Peyer's patch (tissue), 4 donors: ENCODE data around the gene SORCS1.

ENCODE experiments used
- POLR2A ChIP-seq, 2 donors: fragments of 450-650 bp; IDR thresholded peaks; one replicate each; pipeline ENCODE4 v1.5.1; 2017; ENCODE audit warnings: antibody characterized with exemption in 2 of 2, mild to moderate bottlenecking in 2 of 2, moderate library complexity in 2 of 2
- TF ChIP-seq, protein P1 (sequence below), 6 experiments: fragments of 450-650 bp in 4 of 6; fragments of 200-600 bp in 2 of 6; sonication (generic) in 1 of 6; IDR thresholded peaks; one replicate each; pipeline ENCODE4 v1.5.1; 2017 to 2019; ENCODE audit warnings: antibody characterized with exemption in 6 of 6, mild to moderate bottlenecking in 3 of 6, moderate library complexity in 1 of 6

DNA sequence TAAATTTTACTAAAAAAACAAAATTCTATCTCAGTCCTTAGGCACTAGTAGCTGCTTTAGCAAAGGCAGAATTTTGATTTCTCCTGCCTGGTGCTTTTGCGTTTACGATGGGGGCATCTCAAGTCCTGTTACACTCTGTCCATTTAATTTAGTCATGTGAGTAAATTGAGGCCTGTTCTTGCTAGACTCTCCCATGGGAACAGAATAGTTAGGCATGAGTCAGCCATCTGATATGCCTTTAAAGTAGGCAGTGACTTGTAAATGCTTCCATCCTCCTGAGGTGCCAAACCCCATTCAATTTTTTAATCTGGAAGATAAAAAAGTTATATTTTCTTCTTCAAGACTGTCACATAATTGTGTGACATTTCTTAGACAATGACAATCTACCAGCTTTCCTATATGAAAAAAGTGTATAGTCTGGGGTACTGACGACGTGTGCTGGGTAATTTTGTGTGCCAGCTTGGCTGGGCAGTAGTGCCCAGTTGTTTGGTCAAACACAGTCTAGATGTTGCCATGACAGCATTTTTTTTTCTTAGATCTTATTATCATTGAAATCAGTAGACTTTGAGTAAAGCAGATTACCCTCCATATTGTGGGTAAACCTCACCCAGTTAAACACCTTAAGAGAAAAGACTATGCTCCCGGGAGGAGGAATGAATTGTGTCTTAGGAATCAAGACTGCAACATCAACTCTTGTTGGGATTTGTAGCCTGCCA is 603.4 kb downstream of the SORCS1 start:
- TF ChIP-seq, protein P1, sequence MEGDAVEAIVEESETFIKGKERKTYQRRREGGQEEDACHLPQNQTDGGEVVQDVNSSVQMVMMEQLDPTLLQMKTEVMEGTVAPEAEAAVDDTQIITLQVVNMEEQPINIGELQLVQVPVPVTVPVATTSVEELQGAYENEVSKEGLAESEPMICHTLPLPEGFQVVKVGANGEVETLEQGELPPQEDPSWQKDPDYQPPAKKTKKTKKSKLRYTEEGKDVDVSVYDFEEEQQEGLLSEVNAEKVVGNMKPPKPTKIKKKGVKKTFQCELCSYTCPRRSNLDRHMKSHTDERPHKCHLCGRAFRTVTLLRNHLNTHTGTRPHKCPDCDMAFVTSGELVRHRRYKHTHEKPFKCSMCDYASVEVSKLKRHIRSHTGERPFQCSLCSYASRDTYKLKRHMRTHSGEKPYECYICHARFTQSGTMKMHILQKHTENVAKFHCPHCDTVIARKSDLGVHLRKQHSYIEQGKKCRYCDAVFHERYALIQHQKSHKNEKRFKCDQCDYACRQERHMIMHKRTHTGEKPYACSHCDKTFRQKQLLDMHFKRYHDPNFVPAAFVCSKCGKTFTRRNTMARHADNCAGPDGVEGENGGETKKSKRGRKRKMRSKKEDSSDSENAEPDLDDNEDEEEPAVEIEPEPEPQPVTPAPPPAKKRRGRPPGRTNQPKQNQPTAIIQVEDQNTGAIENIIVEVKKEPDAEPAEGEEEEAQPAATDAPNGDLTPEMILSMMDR (IDR thresholded peaks at IDR 0.05) = no peak
- no peak for TF ChIP-seq POLR2A (IDR thresholded peaks at IDR 0.05)
